HG03439 (cell line): ENCODE measurements around the gene PALD1.

Experiments
- ATAC-seq: cut with Tn5 transposase; IDR thresholded peaks from one replicate; pipeline ENCODE4 v1.9.1; 2021; ENCODE audit warnings: mild to moderate bottlenecking, moderate library complexity; ENCODE audit not compliant: unreplicated experiment

The PALD1 gene

DNA sequence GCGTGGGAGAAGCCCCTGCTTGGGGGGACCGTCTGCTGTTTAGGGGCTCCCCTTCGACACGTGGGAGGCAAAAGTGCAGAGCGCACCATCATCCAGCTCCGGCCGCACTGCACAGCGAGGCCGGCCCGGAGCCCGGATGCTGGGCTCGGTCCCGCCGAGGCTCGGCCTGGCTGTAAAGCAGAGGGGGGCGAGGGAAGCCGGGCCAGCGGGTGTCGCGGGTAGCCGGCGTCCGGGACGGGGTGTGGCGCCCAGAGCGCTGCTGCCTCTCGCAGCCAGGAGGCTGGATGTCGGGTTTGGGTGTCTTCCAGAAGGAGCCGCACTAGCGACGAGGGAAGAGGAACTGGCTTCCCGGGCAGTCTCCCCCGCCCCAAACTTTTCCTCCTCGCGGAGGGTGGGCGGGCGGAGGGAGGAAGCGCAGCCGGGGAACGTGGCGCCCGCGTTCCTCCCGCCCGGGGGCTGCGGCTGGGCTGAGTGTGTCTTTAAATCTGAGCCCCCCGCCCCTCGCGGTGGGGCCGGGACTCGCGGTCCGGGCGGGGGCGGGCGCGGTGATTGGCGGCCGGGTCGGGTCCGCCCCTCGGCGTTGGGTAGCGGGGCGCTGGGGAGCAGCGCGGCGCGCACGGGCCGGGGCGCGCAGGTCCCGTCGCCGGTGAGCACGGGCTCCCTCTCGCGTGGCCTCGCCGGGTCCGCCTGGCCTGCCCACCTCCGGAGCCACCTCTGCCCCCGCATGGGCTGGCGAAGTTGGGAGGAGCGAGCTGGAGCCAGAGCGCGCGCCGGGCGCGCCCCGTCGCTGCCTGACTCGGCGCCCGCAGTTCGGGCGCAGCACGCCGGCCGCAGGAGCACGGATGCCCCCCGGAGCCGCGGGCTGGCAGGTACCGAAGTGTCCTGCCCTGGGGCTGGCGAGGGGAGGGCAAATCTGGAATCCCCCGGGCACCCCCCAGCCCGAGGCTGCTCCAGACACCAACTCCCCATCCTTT lies at the start of gene PALD1:
Gene PALD1, plus strand, starts transcription at position 577 of the 974 bp plus-strand sequence. CDS start 47,185 bp downstream, outside the sequence.
- ATAC-seq: no peak

GRCh38 chr10:70430493-70431445 lies 47.8 kb upstream of the PALD1 start:
- ATAC-seq: no peak

- ATAC-seq: no peak
These were observed 46.5 kb upstream of the PALD1 start for GRCh38 chr10:70432101-70432500.

DNA sequence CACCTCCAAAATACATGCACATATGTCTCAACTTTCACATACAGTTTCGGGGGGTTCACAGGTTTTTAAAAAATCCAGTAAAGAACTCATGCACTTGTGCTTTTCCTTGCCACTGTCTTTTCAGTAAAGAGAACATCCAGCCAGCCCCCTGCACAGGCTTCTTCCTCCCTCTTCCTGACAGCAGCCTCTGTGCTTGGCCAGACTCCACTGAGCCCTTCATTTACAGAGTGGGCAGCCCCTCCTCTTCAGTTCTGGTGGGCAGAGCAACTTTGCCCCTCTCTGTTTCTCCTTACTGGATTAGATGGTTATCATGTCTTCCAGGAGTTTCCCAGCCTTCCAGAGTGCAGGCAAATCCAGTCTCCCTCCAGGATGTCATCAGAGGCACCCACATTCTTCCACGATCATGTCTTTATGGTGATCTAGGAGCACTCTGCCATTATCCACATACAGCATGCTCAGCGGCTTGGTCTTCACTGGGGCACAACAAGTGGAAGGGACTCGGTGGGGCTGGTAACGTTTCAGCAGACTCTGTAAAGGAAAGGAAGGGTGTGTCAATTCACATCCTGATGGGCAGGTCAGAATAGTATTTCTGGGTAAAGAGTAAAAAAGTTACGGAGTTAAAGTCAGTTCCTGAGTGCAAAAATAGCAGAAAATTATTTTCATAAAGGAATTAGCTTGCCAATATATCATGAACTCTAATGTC lies 45.9 kb upstream of the PALD1 start:
- ATAC-seq: no peak

GRCh38 chr10:70433581-70434280 lies 44.8 kb upstream of the PALD1 start:
- ATAC-seq: no peak

DNA sequence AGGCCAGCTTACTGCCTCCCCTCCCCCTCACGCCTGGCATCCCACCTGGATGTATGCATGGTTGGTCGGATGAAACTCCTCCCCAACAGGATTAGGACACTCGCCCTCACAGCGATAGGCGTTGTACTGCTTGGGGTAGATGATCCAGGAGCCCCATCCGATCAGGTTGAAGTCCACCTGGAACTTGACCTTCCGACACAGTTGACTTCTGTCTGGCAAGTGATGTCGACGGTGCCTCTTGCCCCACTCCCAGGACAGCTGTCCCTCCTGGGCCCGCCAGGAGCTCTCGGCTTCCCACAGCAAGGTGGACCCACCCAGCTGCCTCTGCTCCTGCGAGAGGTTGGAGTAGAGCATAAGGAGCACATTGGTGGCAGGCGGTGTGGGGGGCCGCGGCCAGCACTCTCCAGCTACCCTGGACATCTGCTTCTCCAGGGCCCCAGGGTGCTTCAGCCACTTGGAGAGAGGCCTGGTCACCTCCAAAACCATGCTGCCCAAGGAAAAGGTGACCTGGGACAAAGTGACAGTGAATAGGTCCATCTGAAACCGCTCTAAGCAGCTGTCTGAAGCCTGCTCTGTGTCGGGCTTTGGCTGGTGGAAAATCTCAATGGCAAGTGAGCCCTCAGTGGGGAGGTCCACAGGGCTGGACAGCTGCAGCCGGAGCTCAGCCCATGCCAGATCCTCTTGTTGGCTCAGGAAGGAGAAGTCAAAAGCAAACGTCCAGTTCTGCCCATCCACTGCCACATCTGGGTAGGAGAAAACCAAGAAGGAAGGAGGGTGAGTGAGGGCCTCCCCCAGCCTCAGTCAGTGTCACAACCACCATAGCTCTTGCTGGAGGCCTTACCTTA lies 43.1 kb upstream of the PALD1 start:
- ATAC-seq: no peak

DNA sequence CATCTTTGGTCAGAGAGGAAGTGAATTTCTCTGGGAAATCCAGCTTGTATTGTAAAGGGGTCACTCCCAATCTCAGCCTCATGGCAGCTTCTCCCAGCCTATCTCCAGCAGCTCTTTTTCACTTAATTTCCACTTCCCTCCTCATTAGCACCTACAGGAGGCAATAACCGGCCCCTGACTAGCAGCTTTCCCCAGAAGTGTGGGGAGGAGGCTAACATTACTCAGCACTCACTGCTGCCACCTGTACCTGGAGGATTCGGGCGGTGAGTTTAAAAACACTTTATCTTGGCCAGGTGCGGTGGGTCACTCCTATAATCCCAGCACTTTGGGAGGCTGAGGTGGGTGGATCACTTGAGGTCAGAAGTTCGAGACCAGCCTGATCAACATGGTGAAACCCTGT lies 40.8 kb upstream of the PALD1 start:
- no peak for ATAC-seq

DNA sequence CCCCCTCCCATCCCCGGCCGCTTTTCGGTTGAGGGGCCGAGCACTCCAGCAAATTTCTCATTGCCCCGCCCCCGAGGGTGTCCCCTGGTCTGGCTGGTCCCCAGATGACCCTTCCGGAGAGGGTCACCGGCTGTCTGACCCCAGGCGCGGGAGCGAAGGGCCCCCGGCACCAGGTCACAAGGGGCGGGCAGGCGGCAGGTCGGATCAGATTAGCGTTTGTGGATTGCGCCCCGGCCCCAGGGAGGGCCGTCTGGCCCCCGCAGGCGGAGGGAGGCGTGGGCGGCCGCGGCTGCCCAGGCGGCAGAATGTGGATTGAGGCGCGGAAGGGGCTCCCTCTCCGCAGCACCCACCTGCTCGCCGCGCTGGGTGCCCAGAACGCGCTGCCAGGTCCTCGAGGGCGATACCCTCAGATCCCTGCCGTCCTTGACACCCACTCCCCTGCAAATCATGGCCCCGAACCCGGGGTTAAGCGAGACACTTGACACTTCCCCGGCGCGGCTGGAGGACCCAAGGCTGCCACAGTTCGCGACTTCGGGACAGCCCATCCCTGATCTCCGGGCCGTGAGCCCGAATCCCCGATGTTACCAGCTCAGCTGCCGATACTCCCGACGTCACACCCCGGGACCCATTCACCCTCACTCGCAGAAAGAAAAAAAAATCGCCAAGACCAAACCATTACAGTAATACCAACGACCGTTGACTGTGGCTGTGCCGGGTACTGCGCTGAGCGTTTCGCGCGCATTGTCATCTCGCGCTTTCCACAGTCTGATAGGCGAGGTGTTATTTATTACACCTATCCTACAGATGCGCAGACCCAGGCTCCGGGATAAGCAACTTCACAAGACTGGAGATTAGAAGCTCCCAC lies 38.0 kb upstream of the PALD1 start:
- ATAC-seq: no peak

GRCh38 chr10:70441161-70441894 lies 37.2 kb upstream of the PALD1 start, which contains the start of gene NODAL:
TSS of gene NODAL (minus strand) at chr10:70441681. CDS start at chr10:70441667, 14 bp downstream.
- ATAC-seq: no peak

DNA sequence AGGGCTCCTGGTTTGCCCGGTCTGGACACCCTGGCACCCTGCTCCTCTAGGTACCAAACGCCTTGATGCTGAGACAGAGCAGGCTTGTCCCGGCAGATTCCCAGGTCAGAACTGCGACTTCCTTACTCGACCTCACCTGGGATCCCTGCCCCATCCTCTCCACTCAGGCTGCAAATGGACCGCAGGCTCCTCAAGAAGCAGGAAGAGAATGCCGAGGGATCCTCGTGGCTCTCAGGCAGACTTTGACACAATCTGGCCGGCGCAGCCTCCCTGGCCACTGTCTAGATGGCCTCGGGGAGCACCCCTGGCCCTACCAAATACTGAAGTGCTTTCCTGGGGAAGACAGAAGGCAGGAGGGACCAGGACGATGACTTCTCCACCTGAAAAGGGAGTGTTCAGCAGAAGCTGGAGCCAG lies 36.7 kb upstream of the PALD1 start:
- no peak for ATAC-seq

DNA sequence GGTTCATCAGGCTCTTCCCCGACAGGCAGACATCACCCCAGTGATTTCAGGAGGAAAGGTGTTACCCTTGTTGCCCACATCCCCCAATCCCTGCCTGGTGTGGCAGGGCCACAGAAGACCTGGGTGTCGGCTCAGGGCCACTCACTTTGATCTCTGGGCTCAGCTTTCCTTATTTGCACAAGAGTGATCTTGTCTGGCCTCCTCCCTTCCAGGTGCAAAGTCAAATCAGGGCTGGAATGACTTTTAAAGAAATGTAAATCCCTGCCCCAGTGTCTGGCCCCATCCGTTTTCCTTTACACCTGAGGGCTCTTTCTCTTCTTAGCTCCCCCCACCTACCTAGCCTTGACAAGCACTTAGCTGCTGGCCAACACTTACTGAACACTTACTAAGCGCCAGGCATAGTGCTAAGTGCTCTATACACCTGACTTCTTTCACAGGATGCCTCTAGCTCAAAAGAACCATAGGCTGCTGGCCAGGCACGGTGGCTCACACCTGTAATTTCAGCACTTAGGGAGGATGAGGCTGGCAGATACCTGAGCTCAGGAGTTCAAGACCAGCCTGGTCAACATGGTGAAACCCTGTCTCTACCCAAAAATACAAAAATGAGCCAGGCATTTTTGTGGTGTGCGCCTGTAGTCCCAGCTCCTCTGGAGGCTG lies 36.1 kb upstream of the PALD1 start:
- no peak for ATAC-seq

GRCh38 chr10:70444744-70445143 lies 33.8 kb upstream of the PALD1 start:
- ATAC-seq: no peak

DNA sequence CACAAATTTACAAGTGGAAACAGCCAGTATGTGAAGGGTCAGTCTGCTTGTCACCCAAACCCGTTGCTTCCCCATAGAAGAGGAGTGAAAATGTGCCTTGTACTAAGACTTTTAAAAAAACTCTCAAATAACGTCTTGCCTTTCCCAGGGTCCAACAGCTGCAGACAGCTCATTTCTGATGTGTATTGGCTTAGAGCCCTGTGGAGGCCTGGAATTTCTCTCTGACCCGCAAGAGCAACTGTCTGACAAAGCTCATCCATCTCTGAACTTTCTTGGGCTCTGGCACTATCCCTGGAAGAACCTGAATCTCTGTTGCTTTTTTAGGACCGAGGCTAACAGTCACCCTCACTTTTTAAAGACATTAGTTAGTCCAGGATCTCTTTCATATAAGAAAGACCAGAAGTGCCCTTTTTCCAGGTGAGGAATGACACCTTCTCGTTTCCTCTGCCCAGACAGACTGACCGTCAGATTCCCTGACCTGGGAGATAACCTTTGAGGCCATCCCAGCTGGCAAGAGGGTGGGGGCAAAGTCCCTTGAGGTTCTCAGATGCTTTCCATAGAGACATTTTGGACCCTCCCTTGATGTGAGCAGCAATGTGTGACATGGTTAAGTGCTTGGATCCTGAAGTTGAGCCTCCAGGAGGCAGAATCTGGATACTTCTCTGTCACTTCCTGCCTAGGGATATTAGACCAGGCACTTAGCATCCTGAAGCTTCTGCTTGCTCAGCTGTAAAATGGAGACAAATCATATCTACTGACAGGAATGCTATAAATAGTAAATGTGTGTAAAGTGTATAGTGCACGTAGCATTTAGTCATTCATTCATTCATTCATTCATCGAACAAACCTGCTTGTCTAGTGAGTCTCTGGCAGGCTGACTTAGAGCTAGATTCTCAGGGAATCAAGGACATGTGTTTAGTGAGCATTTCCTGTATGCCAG lies 32.6 kb upstream of the PALD1 start:
- ATAC-seq: no peak

DNA sequence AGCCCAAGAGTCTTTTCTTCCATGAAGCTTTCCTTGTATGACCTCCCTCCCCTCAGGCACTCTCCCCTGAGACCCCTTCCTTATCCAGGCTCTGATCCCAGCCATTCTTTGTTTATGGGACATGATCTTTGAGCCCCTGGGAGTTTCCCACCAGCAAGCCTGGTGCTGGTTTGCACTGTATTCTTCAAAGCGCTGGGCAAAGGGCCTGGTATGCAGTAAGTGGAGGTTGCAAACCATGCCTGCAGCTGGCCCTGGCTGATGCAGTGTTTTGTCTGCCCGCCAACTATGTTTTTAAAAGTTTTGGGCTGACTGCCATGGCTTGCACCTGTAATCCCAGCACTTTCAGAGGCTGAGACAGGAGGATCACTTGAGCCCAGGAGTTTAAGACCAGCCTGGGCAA lies 30.3 kb upstream of the PALD1 start:
- ATAC-seq: no peak

- ATAC-seq: no peak
These were observed 23.3 kb upstream of the PALD1 start for GRCh38 chr10:70455213-70455630.

DNA sequence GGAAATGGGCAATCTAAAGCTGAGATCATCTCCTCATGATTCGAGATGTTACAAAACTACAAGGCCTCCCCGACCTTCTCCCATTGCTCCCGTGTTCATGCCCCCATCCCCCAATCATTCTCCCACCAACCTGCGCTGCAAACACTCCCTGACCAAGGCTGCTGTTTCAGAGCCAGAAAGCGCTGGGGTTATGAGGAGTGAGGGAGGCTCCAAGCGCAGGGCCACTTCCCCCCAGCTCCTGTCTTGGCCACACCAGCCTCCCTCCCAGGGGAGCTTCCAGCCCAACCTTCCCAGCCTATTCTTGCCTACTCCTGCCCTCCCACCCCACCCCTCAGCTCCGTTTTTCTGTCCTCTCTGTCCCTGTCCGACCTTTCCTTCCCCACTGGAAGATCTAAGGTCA lies 22.4 kb upstream of the PALD1 start:
- no peak for ATAC-seq
